Neural progenitor cell (in vitro differentiated cells): Measurements from ENCODE around the gene GYG1.

Experiments
- EZH2 ChIP-seq: fragments of 200-600 bp; sonication (generic); IDR thresholded peaks from 2 replicates; pipeline ENCODE4 v1.6.1; 2017; ENCODE audit warnings: antibody characterized with exemption, mild to moderate bottlenecking, moderate library complexity
- EZH2phosphoT487 ChIP-seq: fragments of 200-600 bp; sonication (generic); IDR thresholded peaks from 2 replicates; pipeline ENCODE4 v1.6.1; 2017; ENCODE audit warnings: antibody characterized with exemption
- TF ChIP-seq, protein P1 (sequence below): fragments of 200-600 bp; sonication (generic); IDR thresholded peaks from 2 replicates; pipeline ENCODE4 v1.5.1; 2017; ENCODE audit warnings: antibody characterized with exemption, mild to moderate bottlenecking

DNA sequence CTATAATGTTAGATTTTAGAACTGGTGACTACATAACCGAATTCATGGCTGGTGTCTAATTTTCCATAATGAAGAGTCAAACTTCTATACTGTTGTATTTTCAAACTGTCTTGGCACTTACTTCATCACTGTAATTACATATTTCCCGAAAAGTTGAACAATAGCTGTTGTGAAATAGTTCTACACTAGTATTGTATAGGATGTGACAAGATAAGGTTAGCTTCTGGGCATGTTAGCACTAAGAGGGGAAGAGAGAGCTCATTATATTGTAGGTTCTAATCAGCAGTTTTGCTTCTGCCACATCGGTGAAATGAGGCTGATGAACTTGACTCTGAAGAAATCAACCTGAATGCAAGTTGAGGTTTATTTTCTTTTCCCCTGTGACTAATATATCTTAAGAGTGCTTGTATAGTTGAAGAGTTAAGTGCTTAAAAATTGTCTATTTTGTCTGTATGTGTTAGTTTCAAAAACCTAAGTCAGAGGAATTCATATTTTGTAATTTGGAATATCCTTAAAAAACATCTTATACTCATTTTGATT lies 8.9 kb downstream of the GYG1 start:
- TF ChIP-seq, protein P1, sequence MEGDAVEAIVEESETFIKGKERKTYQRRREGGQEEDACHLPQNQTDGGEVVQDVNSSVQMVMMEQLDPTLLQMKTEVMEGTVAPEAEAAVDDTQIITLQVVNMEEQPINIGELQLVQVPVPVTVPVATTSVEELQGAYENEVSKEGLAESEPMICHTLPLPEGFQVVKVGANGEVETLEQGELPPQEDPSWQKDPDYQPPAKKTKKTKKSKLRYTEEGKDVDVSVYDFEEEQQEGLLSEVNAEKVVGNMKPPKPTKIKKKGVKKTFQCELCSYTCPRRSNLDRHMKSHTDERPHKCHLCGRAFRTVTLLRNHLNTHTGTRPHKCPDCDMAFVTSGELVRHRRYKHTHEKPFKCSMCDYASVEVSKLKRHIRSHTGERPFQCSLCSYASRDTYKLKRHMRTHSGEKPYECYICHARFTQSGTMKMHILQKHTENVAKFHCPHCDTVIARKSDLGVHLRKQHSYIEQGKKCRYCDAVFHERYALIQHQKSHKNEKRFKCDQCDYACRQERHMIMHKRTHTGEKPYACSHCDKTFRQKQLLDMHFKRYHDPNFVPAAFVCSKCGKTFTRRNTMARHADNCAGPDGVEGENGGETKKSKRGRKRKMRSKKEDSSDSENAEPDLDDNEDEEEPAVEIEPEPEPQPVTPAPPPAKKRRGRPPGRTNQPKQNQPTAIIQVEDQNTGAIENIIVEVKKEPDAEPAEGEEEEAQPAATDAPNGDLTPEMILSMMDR = no peak
- TF ChIP-seq EZH2phosphoT487 (no peak), EZH2 (no peak)
